ENCODE results near the gene C4A.
"Not testable (repeated sequence)": the region's sequence is repeated elsewhere in the genome, so short reads cannot be mapped to it uniquely, and the experiment has no call there.

DNA sequence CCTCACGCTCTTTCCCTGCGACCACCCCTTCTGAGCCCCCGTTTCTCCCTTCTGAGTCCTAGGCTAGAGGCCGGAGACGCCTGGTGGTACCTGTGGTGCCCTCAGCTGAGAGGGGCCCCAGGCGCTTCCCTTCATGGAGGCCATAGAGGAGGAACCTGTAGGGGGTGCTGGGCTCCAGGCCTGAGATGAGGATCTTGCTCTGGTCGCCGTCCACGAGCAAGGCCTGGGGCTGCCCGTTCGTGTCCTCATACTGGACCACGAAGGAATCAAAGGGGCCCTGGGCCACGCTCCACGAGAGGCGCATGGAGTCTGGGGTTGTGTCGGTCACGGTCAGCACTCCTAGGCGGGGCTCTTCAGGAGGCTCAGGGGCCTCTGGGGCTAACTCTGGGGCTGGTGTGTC, 63.1 kb downstream of the C4A start:
- TF ChIP-seq, protein P1, sequence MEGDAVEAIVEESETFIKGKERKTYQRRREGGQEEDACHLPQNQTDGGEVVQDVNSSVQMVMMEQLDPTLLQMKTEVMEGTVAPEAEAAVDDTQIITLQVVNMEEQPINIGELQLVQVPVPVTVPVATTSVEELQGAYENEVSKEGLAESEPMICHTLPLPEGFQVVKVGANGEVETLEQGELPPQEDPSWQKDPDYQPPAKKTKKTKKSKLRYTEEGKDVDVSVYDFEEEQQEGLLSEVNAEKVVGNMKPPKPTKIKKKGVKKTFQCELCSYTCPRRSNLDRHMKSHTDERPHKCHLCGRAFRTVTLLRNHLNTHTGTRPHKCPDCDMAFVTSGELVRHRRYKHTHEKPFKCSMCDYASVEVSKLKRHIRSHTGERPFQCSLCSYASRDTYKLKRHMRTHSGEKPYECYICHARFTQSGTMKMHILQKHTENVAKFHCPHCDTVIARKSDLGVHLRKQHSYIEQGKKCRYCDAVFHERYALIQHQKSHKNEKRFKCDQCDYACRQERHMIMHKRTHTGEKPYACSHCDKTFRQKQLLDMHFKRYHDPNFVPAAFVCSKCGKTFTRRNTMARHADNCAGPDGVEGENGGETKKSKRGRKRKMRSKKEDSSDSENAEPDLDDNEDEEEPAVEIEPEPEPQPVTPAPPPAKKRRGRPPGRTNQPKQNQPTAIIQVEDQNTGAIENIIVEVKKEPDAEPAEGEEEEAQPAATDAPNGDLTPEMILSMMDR (conservative IDR thresholded peaks at IDR 0.05 in 1 of 2, IDR thresholded peaks at IDR 0.05 in 1 of 2; ENCODE audit: extremely low read depth in 1 of 2, insufficient read depth in 1 of 2, low read depth in 1 of 2, low read length in 2 of 2) = not testable (repeated sequence)
- TF ChIP-seq EZH2 (IDR thresholded peaks at IDR 0.05; ENCODE audit: borderline replicate concordance, low read length) = not testable (repeated sequence)
